ENCODE measurements around the gene CCL27. TPM values are rescaled to one million over a fixed set of nuclear protein-coding genes. Genes with fewer than 3 reads are reported as not detected.
"Not testable (repeated sequence)": the region's sequence is repeated elsewhere in the genome, so short reads cannot be mapped to it uniquely, and the experiment has no call there.

Gene CCL27
- total RNA-seq, 1 donor from 2014 or later = 0.70 TPM

- DNase-seq = no peak
- peaks cover 34% of the 10 kb centered on the region for H3K36me3 Mint-ChIP-seq (ENCODE audit: low read depth)
These were observed 11.1 kb downstream of the CCL27 start for GRCh38 chr9:34651321-34651720.

GRCh38 chr9:34650816-34651215 is 11.6 kb downstream of the CCL27 start:
- Mint-ChIP-seq H3K4me3 (no peak overlapping the region), H3K4me1 (peaks cover 41% of the 10 kb centered on the region), H3K27me3 (no peaks in the 10 kb centered on the region), H3K9me3 (no peaks in the 10 kb centered on the region), H3K27ac (no peak overlapping the region), H3K36me3 (ENCODE audit: low read depth) (peaks cover 34% of the 10 kb centered on the region)
- intact Hi-C loops (cut with micrococcal nuclease) = no loop called here
- no peak for DNase-seq

More at GRCh38 chr9:34651321-34651720, 11.1 kb downstream of the CCL27 start:
- intact Hi-C loops (cut with micrococcal nuclease) = no loop called here
- Mint-ChIP-seq H3K4me3 (no peak overlapping the region), H3K27ac (no peak overlapping the region), H3K27me3 (no peaks in the 10 kb centered on the region), H3K9me3 (no peaks in the 10 kb centered on the region), H3K4me1 (peaks cover 36% of the 10 kb centered on the region)

GRCh38 chr9:34648673-34649072 is 13.8 kb downstream of the CCL27 start:
- peak overlapping the region; percentile 50 for H3K4me3 Mint-ChIP-seq
- peaks cover 42% of the 10 kb centered on the region for H3K4me1 Mint-ChIP-seq
- H3K9me3 Mint-ChIP-seq = no peaks in the 10 kb centered on the region
- peaks cover 34% of the 10 kb centered on the region for H3K36me3 Mint-ChIP-seq (ENCODE audit: low read depth)
- H3K27me3 Mint-ChIP-seq = no peaks in the 10 kb centered on the region
- no peak overlapping the region for H3K27ac Mint-ChIP-seq
- no peak for DNase-seq
- intact Hi-C loops (cut with micrococcal nuclease) = no loop called here

DNA sequence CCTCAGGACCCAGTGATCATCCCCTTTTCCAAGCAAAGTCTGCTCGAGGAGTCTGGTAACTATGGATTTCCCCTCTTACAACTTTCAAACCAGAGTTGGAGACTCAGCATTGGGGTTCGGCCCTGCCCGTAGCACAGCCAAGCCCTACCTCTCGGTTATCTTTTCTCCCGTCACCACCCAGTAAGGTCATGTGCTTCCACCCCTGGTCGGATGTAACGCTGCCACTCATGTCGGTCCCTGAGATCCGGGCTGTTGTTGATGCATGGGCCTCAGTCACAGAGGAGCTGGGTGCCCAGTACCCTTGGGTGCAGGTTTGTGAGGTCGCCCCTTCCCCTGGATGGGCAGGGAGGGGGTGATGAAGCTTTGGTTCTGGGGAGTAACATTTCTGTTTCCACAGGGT is 14.8 kb downstream of the CCL27 start:
- Mint-ChIP-seq H3K27me3 (no peaks in the 10 kb centered on the region), H3K9me3 (no peaks in the 10 kb centered on the region), H3K27ac (peak overlapping the region; percentile 92), H3K36me3 (ENCODE audit: low read depth) (peaks cover 34% of the 10 kb centered on the region), H3K4me1 (peaks cover 36% of the 10 kb centered on the region), H3K4me3 (peak overlapping the region; percentile 94)
- peak; percentile 66 for DNase-seq
- intact Hi-C loops (cut with micrococcal nuclease) = loop anchor here (1.0 kb wide), 1 partner anchor 55 kb away; no protein-coding TSS in a partner anchor

GRCh38 chr9:34647084-34647403 is 15.4 kb downstream of the CCL27 start:
- H3K4me3 Mint-ChIP-seq = peak overlapping the region; percentile 94
- intact Hi-C loops (cut with micrococcal nuclease) = loop anchor here (1.0 kb wide), 1 partner anchor 55 kb away; no protein-coding TSS in a partner anchor

DNA sequence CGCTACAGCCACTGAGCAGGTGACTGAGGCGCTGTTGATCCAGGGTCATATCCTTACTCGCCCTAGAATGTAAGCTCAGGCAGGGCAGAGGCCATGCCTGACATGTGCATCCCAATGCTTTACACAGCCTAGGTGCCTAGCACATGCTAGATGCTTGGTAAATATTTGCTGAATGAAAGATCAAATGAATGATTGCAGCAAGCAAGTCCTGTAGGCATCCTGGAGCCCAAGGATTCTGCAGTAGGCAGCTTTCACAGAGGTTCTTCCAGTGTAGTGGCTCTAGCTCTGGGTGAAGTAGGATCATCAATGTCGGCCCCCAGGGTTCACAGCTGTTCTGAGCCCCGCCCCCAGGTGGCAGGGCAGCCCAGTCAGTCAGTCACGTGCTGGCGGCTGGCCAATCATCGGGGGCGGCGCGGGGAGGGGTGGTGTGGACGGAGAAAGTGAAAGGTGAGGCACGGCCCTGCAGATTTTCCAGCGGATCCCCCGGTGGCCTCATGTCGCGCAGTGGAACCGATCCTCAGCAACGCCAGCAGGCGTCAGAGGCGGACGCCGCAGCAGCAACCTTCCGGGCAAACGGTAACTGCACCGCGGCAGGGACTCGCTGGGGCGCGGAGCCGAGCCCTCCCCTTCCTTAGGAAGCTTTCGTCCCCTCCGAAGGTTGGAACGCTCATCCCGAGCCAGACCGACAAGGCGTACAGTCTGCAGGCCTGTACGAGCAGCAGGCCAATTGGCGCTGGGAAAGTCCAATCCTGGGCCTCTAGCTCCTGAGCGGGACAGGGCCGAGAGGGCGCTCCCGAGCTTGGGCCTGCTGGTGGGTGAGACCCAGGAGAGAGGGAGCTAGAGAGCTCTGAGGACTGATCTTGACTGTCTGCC is 16.0 kb downstream of the CCL27 start, which contains the start of gene GALT:
Gene GALT, plus strand, starts transcription at position 465 of the 873 bp plus-strand sequence. Its CDS starts 30 bp downstream, at position 495.
- intact Hi-C loops (cut with micrococcal nuclease) = loop anchor here (1.0 kb wide), 4 partner anchors 9 to 56 kb away; partner anchors contain the start of genes RPP25L and SIGMAR1
- H3K36me3 Mint-ChIP-seq (ENCODE audit: low read depth) = peaks cover 31% of the 10 kb centered on the region
- peak; percentile 99 for DNase-seq
- peak within 1 kb of the TSS; percentile 94 for H3K4me3 Mint-ChIP-seq
- H3K27ac Mint-ChIP-seq = peak within 1 kb of the TSS; percentile 92
- no peaks in the 10 kb centered on the region for H3K27me3 Mint-ChIP-seq
- no peaks in the 10 kb centered on the region for H3K9me3 Mint-ChIP-seq
- H3K4me1 Mint-ChIP-seq = peaks cover 28% of the 10 kb centered on the region

More at GRCh38 chr9:34647084-34647403, 15.4 kb downstream of the CCL27 start:
- peaks cover 31% of the 10 kb centered on the region for H3K36me3 Mint-ChIP-seq (ENCODE audit: low read depth)
- H3K27ac Mint-ChIP-seq = peak overlapping the region; percentile 92
- H3K4me1 Mint-ChIP-seq = peaks cover 32% of the 10 kb centered on the region
- no peaks in the 10 kb centered on the region for H3K9me3 Mint-ChIP-seq
- no peaks in the 10 kb centered on the region for H3K27me3 Mint-ChIP-seq
- no peak for DNase-seq

DNA sequence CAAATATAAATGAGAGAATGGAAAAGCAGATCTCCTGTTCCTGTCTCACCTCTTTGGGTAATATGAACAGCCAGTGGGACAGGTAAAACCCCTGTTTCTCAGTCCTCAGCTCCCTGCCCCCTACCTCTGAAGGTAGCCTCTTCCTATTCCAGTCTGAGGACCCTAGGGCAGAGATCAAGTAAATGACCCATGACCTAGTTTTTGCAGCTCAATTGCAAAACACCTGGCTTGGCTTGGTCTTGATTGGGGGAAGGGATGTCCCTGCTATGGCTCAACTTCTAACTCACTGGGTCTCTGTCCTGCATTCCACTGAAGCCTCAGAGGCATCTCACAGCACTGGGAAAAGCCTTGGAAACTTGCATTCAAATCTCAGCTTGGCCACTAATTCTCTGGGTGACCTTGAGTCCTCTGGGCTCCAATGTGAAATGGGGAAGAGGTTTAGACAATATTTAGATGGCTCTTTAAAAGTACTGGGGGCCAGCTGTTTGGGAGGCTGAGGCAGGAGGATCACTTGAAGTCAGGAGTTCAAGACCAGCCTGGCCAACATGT is 17.6 kb downstream of the CCL27 start:
- DNase-seq = no peak
- H3K4me1 Mint-ChIP-seq = peaks cover 30% of the 10 kb centered on the region
- no peak overlapping the region for H3K4me3 Mint-ChIP-seq
- H3K36me3 Mint-ChIP-seq (ENCODE audit: low read depth) = peaks cover 25% of the 10 kb centered on the region
- intact Hi-C loops (cut with micrococcal nuclease) = no loop called here
- no peaks in the 10 kb centered on the region for H3K27me3 Mint-ChIP-seq
- H3K27ac Mint-ChIP-seq = peak overlapping the region; percentile 10
- H3K9me3 Mint-ChIP-seq = no peaks in the 10 kb centered on the region

DNA sequence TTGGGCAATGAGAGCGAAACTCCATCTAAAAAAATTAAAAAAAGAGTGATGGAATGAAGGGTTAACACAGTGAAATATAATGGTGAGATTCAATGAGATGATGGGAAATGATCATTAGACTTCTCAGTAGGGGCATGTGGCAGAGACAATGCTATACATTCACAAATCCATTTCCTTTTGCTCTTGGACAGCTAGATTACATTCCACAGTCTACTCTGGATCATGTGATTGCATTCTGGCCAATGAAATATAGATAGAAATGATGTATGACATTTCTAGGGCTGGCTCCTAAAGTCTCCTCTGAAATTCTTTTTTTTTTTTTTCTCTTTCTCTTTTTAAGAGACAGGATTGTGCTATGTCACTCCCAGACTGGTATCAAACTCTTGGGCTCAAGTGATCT is 19.8 kb downstream of the CCL27 start:
- peaks cover 5% of the 10 kb centered on the region for H3K36me3 Mint-ChIP-seq (ENCODE audit: low read depth)
- H3K4me3 Mint-ChIP-seq = no peak overlapping the region
- H3K4me1 Mint-ChIP-seq = peaks cover 27% of the 10 kb centered on the region
- DNase-seq = no peak
- no peaks in the 10 kb centered on the region for H3K9me3 Mint-ChIP-seq
- no peak overlapping the region for H3K27ac Mint-ChIP-seq
- intact Hi-C loops (cut with micrococcal nuclease) = no loop called here
- no peaks in the 10 kb centered on the region for H3K27me3 Mint-ChIP-seq

DNA sequence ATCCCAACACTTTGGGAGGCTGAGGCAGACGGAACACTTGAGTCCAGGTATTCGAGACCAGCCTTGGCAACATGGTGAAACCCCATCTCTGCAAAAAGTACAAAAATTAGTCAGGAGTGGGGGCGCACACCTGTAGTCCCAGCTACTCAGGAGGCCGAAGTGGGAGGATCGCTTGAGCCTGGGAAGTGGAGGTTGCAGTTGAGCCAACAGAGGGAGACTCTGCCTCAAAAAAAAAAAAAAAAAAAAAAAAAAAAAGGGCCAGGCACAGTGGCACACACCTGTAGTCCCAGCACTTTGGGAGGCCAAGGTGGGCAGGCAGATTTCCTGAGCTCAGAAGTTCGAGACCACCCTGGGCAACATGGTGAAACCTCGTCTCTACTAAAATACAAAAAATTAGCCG is 23.1 kb downstream of the CCL27 start:
- H3K27me3 Mint-ChIP-seq; DNase-seq; intact Hi-C loops (cut with micrococcal nuclease); H3K4me3 Mint-ChIP-seq; H3K9me3 Mint-ChIP-seq; H3K27ac Mint-ChIP-seq: not testable (repeated sequence)
- Mint-ChIP-seq H3K4me1 (peaks cover 28% of the 10 kb centered on the region), H3K36me3 (ENCODE audit: low read depth) (peaks cover 21% of the 10 kb centered on the region)

DNA sequence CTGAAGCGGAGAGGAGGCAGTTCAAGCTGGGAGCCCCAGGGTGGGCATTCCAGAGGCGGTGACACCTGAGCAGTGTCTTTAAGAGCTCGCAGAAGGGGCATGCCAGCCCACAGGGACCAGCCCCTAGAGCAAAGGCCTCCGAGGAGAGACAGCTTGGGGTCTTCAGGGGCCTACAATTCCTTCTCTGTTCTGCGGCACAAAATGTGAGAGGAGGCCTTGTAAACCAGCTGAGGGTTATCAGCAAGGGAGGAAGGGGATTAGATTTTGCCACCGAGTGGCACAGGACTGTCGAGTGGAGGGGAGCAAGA is 24.4 kb downstream of the CCL27 start:
- Mint-ChIP-seq H3K27ac (peak overlapping the region; percentile 82), H3K9me3 (no peaks in the 10 kb centered on the region), H3K27me3 (no peaks in the 10 kb centered on the region), H3K36me3 (ENCODE audit: low read depth) (peaks cover 28% of the 10 kb centered on the region), H3K4me1 (peaks cover 34% of the 10 kb centered on the region), H3K4me3 (peak overlapping the region; percentile 99)
- DNase-seq = no peak
- intact Hi-C loops (cut with micrococcal nuclease) = no loop called here

- intact Hi-C loops (cut with micrococcal nuclease) = loop anchor here (1.0 kb wide), 3 partner anchors 9 to 114 kb away; partner anchors contain the start of gene GALT
- peaks cover 30% of the 10 kb centered on the region for H3K36me3 Mint-ChIP-seq (ENCODE audit: low read depth)
- H3K9me3 Mint-ChIP-seq = no peaks in the 10 kb centered on the region
- peak; percentile 98 for DNase-seq
- no peaks in the 10 kb centered on the region for H3K27me3 Mint-ChIP-seq
- H3K27ac Mint-ChIP-seq = peak within 1 kb of the TSS; percentile 93
- peaks cover 34% of the 10 kb centered on the region for H3K4me1 Mint-ChIP-seq
- peak within 1 kb of the TSS; percentile 99 for H3K4me3 Mint-ChIP-seq
These were observed 24.9 kb downstream of the CCL27 start, which contains the start of gene SIGMAR1 for GRCh38 chr9:34637356-34638137. Gene SIGMAR1 (minus strand): TSS chr9:34637787. CDS start chr9:34637697, 90 bp downstream.

DNA sequence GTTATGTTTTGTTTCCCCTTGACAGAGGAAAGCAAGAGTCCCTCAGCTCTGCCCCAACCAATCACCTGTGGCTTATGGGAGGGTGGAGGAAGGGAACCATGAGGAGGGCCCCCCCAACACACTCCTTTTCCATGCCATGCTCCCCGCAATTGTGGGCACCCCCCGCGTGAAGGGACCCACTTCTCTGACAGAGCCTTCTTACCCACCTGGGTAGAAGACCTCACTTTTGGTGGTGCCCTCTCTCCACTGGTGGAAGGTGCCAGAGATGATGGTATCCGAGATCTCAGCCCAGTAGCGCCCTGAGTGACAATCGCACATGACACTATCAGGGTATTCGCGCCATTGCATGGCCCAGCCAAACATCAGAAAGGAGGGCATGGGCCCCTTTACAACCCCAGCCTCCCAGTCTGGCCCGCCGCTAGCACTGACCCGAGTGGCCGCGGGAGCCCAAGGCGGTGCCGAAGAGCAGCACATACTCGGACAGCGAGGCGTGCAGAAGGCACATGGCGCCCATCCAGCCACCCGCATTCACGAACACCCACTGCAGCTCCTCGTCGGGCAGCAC is 25.6 kb downstream of the CCL27 start:
- peaks cover 35% of the 10 kb centered on the region for H3K36me3 Mint-ChIP-seq (ENCODE audit: low read depth)
- DNase-seq = no peak
- H3K9me3 Mint-ChIP-seq = no peaks in the 10 kb centered on the region
- peak overlapping the region; percentile 93 for H3K27ac Mint-ChIP-seq
- no peaks in the 10 kb centered on the region for H3K27me3 Mint-ChIP-seq
- peaks cover 34% of the 10 kb centered on the region for H3K4me1 Mint-ChIP-seq
- intact Hi-C loops (cut with micrococcal nuclease) = loop anchor here (1.0 kb wide), 3 partner anchors 9 to 114 kb away; partner anchors contain the start of gene GALT
- H3K4me3 Mint-ChIP-seq = peak overlapping the region; percentile 99

GRCh38 chr9:34635556-34635955 is 26.9 kb downstream of the CCL27 start:
- Mint-ChIP-seq H3K4me1 (peaks cover 31% of the 10 kb centered on the region), H3K4me3 (peak overlapping the region; percentile 69), H3K36me3 (ENCODE audit: low read depth) (peaks cover 35% of the 10 kb centered on the region), H3K27ac (no peak overlapping the region), H3K27me3 (peaks cover 5% of the 10 kb centered on the region), H3K9me3 (no peaks in the 10 kb centered on the region)
- DNase-seq = no peak
- intact Hi-C loops (cut with micrococcal nuclease) = no loop called here

Data from activated CD4-positive, alpha-beta T cell treated with anti-CD3 and anti-CD28 coated beads, Interleukin-2, amount 10 ng/mL, durations not matched to agents 24 days and 14 days (primary cell).